NCI-H2107 (cell line): ENCODE data around the gene KRT34.
"Not testable (repeated sequence)": the region's sequence is repeated elsewhere in the genome, so short reads cannot be mapped to it uniquely, and the experiment has no call there.

Experiments used
- DNase-seq: peaks from one replicate; lab custom pipeline; 2025; lab: John Stamatoyannopoulos, UW

The KRT34 gene

GRCh38 chr17:41381943-41382342 lies at the start of gene KRT34:
Gene KRT34 (minus strand): TSS chr17:41382306. CDS start chr17:41382246, 60 bp downstream.
- not testable (repeated sequence) for DNase-seq

GRCh38 chr17:41430376-41430775 lies 48.3 kb upstream of the KRT34 start:
- DNase-seq = not testable (repeated sequence)

GRCh38 chr17:41429667-41430066 lies 47.6 kb upstream of the KRT34 start:
- no peak for DNase-seq

- no peak for DNase-seq
Measured at GRCh38 chr17:41428591-41429291, 46.6 kb upstream of the KRT34 start.

- no peak for DNase-seq
Measured at GRCh38 chr17:41424111-41424635, 42.1 kb upstream of the KRT34 start, which contains the start of gene KRT37. Gene KRT37 (minus strand): TSS chr17:41424585. CDS start chr17:41424523, 62 bp downstream.

- DNase-seq = not testable (repeated sequence)
Measured at GRCh38 chr17:41422586-41422985, 40.5 kb upstream of the KRT34 start.

GRCh38 chr17:41421617-41422016 lies 39.5 kb upstream of the KRT34 start:
- no peak for DNase-seq

GRCh38 chr17:41421116-41421515 lies 39.0 kb upstream of the KRT34 start:
- DNase-seq = no peak

- DNase-seq = no peak
Measured at GRCh38 chr17:41420134-41420533, 38.0 kb upstream of the KRT34 start.

GRCh38 chr17:41419716-41420115 lies 37.6 kb upstream of the KRT34 start:
- no peak for DNase-seq

GRCh38 chr17:41418116-41418860 lies 36.2 kb upstream of the KRT34 start:
- DNase-seq = no peak

GRCh38 chr17:41417576-41418015 lies 35.5 kb upstream of the KRT34 start:
- DNase-seq = no peak

GRCh38 chr17:41417127-41417526 lies 35.0 kb upstream of the KRT34 start:
- no peak for DNase-seq

- no peak for DNase-seq
Measured at GRCh38 chr17:41416479-41416878, 34.4 kb upstream of the KRT34 start.

- DNase-seq = no peak
Measured at GRCh38 chr17:41415833-41416335, 33.8 kb upstream of the KRT34 start.

- no peak for DNase-seq
Measured at GRCh38 chr17:41415411-41415810, 33.3 kb upstream of the KRT34 start.

- DNase-seq = no peak
Measured at GRCh38 chr17:41413982-41414381, 31.9 kb upstream of the KRT34 start.

GRCh38 chr17:41413353-41413957 lies 31.3 kb upstream of the KRT34 start:
- DNase-seq = no peak

GRCh38 chr17:41411072-41411840 lies 29.1 kb upstream of the KRT34 start:
- no peak for DNase-seq

- DNase-seq = no peak
Measured at GRCh38 chr17:41407226-41407625, 25.1 kb upstream of the KRT34 start.

GRCh38 chr17:41406205-41406604 lies 24.1 kb upstream of the KRT34 start:
- DNase-seq = no peak
